Tibial nerve (tissue), 4 donors: ENCODE results near the gene LIPT1. TPM values are rescaled to one million over a fixed set of nuclear protein-coding genes. Genes with fewer than 3 reads are reported as not detected.

ENCODE experiments used
- DNase-seq, 2 donors: peaks; one replicate each; pipeline ENCODE4 v3.0.0-alpha.2; 2019; ENCODE audit warnings: low spot score in 2 of 2
- H3K27ac ChIP-seq, 4 donors: fragments of 200-600 bp; sonication (generic) in 3 of 4; one replicate each; pipeline ENCODE4 v1.5.1; 2017 to 2019; ENCODE audit warnings: mild to moderate bottlenecking in 1 of 4
- H3K27me3 ChIP-seq, 2 donors: fragments of 200-600 bp; sonication (generic) in 1 of 2; one replicate each; pipeline versions ENCODE4 v1.5.1 to v1.6.0; 2017 to 2019
- H3K36me3 ChIP-seq, 3 donors: fragments of 200-600 bp; sonication (generic); one replicate each; pipeline ENCODE4 v1.5.1; 2018 to 2019
- H3K4me1 ChIP-seq, 4 donors: fragments of 200-600 bp; sonication (generic) in 3 of 4; one replicate each; pipeline ENCODE4 v1.5.1; 2017 to 2019
- H3K4me3 ChIP-seq, 4 donors: fragments of 200-600 bp; sonication (generic) in 3 of 4; one replicate each; pipeline ENCODE4 v1.5.1; 2017 to 2019; ENCODE audit warnings: mild to moderate bottlenecking in 1 of 4, moderate library complexity in 1 of 4
- H3K9me3 ChIP-seq, 4 donors: fragments of 200-600 bp; sonication (generic) in 3 of 4; one replicate each; pipeline ENCODE4 v1.5.1; 2017 to 2019
- EP300 ChIP-seq, 2 donors: sonication (generic); formaldehyde crosslinking; IDR thresholded peaks; one replicate each; pipeline ENCODE4 v1.6.1; 2017; ENCODE audit warnings: antibody characterized with exemption in 2 of 2, mild to moderate bottlenecking in 1 of 2
- POLR2A ChIP-seq, 2 donors: fragments of 450-650 bp; IDR thresholded peaks; one replicate each; pipeline ENCODE4 v1.6.1; 2017; ENCODE audit warnings: antibody characterized with exemption in 2 of 2, mild to moderate bottlenecking in 2 of 2, moderate library complexity in 2 of 2
- WGBS, 2 donors: methylation state at CpG; one replicate each; pipeline ENCODE4 v1.1.5; 2018; 5-methylcytosine and 5-hydroxymethylcytosine counted together
- total RNA-seq, 4 donors: library from RNA; depleted of rRNA; stranded (reverse); fragments of >200 nt; gene quantifications; one replicate each; pipeline ENCODE4 v1.1.0, GENCODE V29; 2016
- TF ChIP-seq, protein P1 (sequence below), 5 experiments: fragments of 200-600 bp in 3 of 5; fragments of 450-650 bp in 2 of 5; sonication (generic) in 3 of 5; IDR thresholded peaks; one replicate each; pipeline ENCODE4 v1.5.1; 2016 to 2019; ENCODE audit warnings: antibody characterized with exemption in 5 of 5, mild to moderate bottlenecking in 3 of 5, moderate library complexity in 2 of 5

Gene LIPT1
- total RNA-seq, 4 donors from 2014 or later: 2.7 to 10.0 (median 9.0) TPM

DNA sequence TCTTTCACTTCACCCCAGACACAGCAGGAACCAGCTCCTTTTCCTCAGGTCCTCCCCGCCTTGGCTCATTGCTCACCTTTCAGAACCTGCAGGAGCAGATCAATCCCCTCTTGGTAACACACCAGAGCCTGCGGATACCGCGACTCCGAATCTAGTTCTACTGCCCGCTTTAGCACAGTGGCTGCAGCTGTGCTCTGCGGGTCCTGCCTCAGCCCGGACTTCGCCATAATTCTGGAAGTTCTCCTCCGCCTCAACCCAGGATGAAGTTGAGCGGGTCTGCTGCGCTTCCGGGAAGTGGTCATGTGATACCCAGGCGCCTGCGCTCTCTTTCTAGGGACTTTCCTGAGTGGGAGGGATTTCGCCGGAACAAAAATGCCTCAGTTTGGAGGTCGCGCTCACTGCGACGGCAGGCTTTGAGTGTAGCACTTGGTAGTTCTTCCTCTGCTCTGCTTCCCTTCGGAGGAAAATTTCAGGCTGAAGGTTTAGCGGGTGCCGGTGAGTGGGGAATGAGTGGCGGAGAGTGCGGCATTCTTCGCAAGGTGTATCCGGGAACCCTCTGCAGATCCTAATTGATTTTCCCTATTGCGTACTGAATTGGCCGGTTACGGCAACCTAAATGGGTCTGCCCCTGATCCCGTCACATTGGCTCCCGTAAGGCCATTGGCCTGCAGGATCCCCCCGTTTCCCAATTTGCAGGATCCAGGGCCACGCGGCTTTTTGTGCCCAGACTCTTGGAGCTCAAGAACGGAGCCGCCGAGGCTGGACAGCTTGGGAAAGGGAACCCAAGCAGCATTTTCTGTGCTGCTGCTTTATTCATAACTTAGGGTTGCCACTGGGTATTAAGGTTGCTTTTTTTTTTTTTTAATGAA is 26.2 kb downstream of the LIPT1 start, which contains the start of the genes MITD1 and MRPL30:
MITD1 (minus strand) TSS at position 304 of the 869 bp plus-strand sequence; CDS start at position 227, 77 bp downstream.
MRPL30 (plus strand) TSS at position 430 of the 869 bp plus-strand sequence. CDS start 5,020 bp downstream, outside the sequence.
- peak; percentile 83 to 86 for DNase-seq
- TF ChIP-seq EP300 (IDR thresholded peaks at IDR 0.05) (peak; percentile 97 to 98), POLR2A (IDR thresholded peaks at IDR 0.05) (peak; percentile 40 to 61)
- TF ChIP-seq, protein P1, sequence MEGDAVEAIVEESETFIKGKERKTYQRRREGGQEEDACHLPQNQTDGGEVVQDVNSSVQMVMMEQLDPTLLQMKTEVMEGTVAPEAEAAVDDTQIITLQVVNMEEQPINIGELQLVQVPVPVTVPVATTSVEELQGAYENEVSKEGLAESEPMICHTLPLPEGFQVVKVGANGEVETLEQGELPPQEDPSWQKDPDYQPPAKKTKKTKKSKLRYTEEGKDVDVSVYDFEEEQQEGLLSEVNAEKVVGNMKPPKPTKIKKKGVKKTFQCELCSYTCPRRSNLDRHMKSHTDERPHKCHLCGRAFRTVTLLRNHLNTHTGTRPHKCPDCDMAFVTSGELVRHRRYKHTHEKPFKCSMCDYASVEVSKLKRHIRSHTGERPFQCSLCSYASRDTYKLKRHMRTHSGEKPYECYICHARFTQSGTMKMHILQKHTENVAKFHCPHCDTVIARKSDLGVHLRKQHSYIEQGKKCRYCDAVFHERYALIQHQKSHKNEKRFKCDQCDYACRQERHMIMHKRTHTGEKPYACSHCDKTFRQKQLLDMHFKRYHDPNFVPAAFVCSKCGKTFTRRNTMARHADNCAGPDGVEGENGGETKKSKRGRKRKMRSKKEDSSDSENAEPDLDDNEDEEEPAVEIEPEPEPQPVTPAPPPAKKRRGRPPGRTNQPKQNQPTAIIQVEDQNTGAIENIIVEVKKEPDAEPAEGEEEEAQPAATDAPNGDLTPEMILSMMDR (IDR thresholded peaks at IDR 0.05): peak in 2 of 5 experiments; percentile 13 to 21
- H3K4me3 ChIP-seq: peak within 1 kb of the TSS; percentile 51 to 69 (median 60)
- H3K27ac ChIP-seq: peak within 1 kb of the TSS in 3 of 4 donors; percentile 70 to 77 (median 72)
- peaks cover 0 to 71% (median 23%) of the 10 kb centered on the region in 4 donors for H3K4me1 ChIP-seq
- H3K36me3 ChIP-seq: no peaks in the 10 kb centered on the region
- 0% methylated on average over 39 of the region's 39 CpGs for WGBS, 2 donors
- no peaks in the 10 kb centered on the region for H3K27me3 ChIP-seq
- no peaks in the 10 kb centered on the region for H3K9me3 ChIP-seq

- WGBS, 2 donors: 4 to 6% methylated on average over 4 of the region's 4 CpGs
- peaks cover 0 to 4% (median 0%) of the 10 kb centered on the region in 3 donors for H3K36me3 ChIP-seq
- TF ChIP-seq POLR2A (IDR thresholded peaks at IDR 0.05) (no peak), EP300 (IDR thresholded peaks at IDR 0.05) (no peak)
- TF ChIP-seq, protein P1 (IDR thresholded peaks at IDR 0.05): no peak
- H3K27ac ChIP-seq: peak overlapping the region in 2 of 4 donors; percentile 72 to 77
- no peak for DNase-seq
- H3K4me1 ChIP-seq: peaks cover 0 to 76% (median 23%) of the 10 kb centered on the region in 4 donors
- peak overlapping the region; percentile 50 to 69 (median 60) for H3K4me3 ChIP-seq
- H3K9me3 ChIP-seq: no peaks in the 10 kb centered on the region
- no peaks in the 10 kb centered on the region for H3K27me3 ChIP-seq
These were observed 26.8 kb downstream of the LIPT1 start for GRCh38 chr2:99181624-99182000.

DNA sequence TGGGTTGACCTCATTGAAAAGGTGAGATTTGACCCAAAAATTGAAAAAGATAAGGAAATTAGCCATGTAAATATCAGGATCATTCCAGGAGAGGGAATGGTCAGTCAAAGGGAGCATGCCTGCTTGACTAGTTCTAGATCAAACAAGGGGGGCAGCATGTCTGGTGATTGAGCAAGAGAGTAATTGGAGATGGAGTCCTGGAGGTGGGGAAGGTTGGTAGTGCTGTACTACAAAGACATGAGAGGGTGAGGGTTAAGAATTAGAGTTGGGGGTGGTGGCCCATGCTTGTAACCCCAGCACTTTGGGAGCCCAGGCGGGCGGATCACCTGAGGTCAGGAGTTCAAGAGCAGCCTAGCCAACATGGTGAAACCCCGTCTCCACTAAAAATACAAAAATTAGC is 28.3 kb downstream of the LIPT1 start:
- 85 to 89% methylated on average over 3 of the region's 3 CpGs for WGBS, 2 donors
- peaks cover 0 to 14% (median 0%) of the 10 kb centered on the region in 3 donors for H3K36me3 ChIP-seq
- H3K27ac ChIP-seq: no peak overlapping the region
- TF ChIP-seq POLR2A (IDR thresholded peaks at IDR 0.05) (no peak), EP300 (IDR thresholded peaks at IDR 0.05) (no peak)
- TF ChIP-seq, protein P1 (IDR thresholded peaks at IDR 0.05): no peak
- peaks cover 0 to 71% (median 23%) of the 10 kb centered on the region in 4 donors for H3K4me1 ChIP-seq
- no peaks in the 10 kb centered on the region for H3K27me3 ChIP-seq
- H3K4me3 ChIP-seq: no peak overlapping the region
- no peak for DNase-seq
- H3K9me3 ChIP-seq: no peaks in the 10 kb centered on the region

DNA sequence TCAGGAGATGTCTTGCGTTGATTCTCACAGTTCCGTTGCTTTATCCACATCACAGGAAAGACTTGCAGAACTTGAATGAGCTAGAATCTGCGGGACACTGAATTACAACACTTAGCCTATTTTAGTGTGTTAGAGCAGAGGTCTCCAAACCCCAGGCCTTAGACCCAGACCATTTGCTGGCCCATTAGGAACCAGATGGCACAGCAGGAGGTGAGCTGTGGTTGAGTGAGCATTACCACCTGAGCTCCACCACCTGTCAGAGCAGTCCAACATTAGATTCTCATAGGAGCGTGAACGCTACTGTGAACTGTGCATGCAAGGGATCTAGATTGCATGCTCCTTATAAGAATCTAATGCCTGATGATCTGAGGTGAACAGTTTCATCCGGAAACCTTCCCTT is 30.0 kb downstream of the LIPT1 start:
- Histone ChIP-seq H3K4me3 (no peak overlapping the region), H3K36me3 (peaks cover 0 to 32% (median 0%) of the 10 kb centered on the region in 3 donors), H3K27ac (no peak overlapping the region), H3K27me3 (no peaks in the 10 kb centered on the region), H3K9me3 (no peaks in the 10 kb centered on the region), H3K4me1 (peaks cover 0 to 53% (median 16%) of the 10 kb centered on the region in 4 donors)
- no peak for DNase-seq
- 78 to 90% methylated on average over 6 of the region's 6 CpGs for WGBS, 2 donors
- TF ChIP-seq, protein P1 (IDR thresholded peaks at IDR 0.05): no peak
- TF ChIP-seq EP300 (IDR thresholded peaks at IDR 0.05) (no peak), POLR2A (IDR thresholded peaks at IDR 0.05) (no peak)

DNA sequence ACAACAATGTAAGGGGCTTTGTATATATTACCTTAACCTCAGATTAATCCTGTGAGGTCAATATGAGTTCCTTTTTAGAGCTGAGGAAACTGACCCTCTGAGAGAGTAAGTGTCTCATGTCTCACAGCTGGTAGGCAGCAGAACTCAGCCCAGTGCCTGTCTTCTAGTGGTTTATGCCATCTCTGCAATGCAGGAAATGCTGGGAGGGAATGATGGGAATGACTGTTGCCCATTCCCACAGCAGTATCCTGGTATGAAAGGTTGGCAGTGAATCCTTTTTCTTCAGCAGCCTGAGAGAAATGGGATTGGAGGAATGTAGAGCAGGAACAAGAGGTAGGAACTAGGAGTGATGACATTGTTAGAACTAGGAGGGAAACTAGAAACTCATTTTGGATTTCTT is 32.2 kb downstream of the LIPT1 start:
- no peaks in the 10 kb centered on the region for H3K9me3 ChIP-seq
- TF ChIP-seq, protein P1 (IDR thresholded peaks at IDR 0.05): no peak
- no peak for TF ChIP-seq EP300 (IDR thresholded peaks at IDR 0.05)
- TF ChIP-seq POLR2A (IDR thresholded peaks at IDR 0.05): no peak
- no peak overlapping the region for H3K4me3 ChIP-seq
- H3K27me3 ChIP-seq: no peaks in the 10 kb centered on the region
- H3K27ac ChIP-seq: no peak overlapping the region
- H3K4me1 ChIP-seq: peaks cover 0 to 42% (median 4%) of the 10 kb centered on the region in 4 donors
- DNase-seq: no peak
- peaks cover 0 to 54% (median 0%) of the 10 kb centered on the region in 3 donors for H3K36me3 ChIP-seq
